ENCODE results near the gene KCNE1.

DNA sequence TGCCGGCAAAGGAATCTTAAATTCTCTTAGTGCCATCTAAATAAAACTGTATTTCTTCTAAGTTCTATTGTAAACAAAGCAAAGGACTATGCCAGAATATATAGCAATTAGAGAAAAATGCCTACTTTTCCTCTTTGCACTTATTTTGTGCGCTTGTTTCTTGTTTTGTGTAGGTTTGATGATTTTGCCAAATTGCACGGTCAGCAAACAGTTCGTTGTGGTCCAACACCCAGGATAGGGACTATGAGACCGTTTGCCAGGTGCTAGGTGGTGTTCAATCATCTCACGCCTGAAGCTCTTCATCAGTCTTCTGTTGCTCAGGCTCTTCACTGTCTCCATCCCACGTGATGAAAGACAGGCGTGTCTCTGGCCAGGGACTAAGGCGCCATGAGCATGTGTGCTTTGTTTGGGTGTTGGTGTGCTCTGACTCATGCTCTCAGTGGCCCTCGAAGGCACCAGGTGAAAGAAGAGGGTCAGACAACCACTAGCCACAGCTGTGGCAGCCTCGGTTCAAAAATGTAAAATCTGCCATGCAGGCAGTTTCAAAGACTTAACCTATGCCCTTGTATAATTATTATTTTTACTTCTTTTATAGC is 36.9 kb upstream of the KCNE1 start:
- TF ChIP-seq, protein P1, sequence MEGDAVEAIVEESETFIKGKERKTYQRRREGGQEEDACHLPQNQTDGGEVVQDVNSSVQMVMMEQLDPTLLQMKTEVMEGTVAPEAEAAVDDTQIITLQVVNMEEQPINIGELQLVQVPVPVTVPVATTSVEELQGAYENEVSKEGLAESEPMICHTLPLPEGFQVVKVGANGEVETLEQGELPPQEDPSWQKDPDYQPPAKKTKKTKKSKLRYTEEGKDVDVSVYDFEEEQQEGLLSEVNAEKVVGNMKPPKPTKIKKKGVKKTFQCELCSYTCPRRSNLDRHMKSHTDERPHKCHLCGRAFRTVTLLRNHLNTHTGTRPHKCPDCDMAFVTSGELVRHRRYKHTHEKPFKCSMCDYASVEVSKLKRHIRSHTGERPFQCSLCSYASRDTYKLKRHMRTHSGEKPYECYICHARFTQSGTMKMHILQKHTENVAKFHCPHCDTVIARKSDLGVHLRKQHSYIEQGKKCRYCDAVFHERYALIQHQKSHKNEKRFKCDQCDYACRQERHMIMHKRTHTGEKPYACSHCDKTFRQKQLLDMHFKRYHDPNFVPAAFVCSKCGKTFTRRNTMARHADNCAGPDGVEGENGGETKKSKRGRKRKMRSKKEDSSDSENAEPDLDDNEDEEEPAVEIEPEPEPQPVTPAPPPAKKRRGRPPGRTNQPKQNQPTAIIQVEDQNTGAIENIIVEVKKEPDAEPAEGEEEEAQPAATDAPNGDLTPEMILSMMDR (conservative IDR thresholded peaks at IDR 0.05; ENCODE audit: low read length), result no peak
- TF ChIP-seq EZH2phosphoT487 (IDR thresholded peaks at IDR 0.05; ENCODE audit: borderline replicate concordance), result no peak
